ENCODE results near the gene PAWR.
"Not testable (repeated sequence)": the region's sequence is repeated elsewhere in the genome, so short reads cannot be mapped to it uniquely, and the experiment has no call there.

The PAWR gene

GRCh38 chr12:79645235-79645630, 45.5 kb downstream of the PAWR start:
- DNase-seq: no peak

DNA sequence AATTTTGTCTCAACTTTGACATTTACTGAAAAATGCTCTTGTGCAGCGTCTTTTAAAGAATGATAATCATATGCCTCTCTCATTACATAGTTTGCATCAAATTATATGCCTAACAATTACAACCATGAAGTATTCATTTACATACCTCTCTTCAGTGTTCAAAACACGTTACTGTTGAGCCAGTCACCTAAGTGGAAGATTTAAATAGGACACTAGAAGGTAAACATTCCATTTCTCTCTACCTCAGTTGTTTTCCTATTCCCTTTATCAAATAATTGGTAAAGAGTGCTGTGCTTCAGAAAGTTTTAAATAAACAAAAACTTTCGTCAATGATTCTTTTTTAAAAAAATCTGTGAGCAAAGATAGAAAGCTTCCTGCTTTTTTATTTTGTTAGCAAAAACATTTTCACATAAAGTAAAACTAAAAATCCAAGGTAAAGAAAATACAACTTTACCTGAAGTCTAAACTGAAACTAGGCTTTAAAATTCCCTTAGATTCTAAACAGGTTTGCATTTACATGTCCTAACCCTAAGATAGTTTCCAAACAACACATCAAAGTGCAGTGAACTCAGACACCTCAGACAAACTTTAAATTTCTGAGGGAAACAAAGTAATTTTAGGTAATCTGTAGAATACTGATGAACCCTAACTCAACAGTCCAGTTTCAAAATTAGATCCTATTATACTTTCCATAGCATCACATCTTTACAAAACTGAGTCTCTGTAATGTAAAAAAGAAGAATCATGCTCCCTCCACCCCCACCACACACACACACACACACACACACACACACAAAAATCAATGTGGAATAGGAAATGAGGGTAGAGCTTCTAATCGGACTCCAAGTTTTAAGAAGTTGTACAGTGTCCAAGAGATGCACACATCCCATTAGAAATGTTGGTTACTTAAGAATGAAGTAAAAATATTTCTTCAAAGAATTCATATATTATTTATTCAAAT, 46.2 kb downstream of the PAWR start:
- no peak for DNase-seq

DNA sequence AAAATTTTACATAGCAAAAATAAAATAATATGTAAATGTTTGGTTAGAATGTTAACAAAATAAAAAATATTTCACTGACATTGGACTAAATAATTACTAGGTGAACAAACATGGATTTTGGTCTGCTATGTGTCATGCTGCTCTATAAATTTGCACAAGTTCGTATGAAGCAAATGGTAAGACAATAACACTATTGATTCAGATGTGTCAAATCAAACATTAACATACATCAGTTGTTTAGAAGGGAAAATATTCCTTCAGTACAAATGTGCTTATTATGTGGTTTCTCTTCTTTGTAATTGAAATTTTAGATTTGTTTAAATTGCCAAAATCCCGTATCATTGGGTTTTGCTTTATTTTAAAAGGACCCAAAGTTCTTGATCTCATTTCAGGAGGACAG, 46.9 kb downstream of the PAWR start:
- no peak for DNase-seq

DNA sequence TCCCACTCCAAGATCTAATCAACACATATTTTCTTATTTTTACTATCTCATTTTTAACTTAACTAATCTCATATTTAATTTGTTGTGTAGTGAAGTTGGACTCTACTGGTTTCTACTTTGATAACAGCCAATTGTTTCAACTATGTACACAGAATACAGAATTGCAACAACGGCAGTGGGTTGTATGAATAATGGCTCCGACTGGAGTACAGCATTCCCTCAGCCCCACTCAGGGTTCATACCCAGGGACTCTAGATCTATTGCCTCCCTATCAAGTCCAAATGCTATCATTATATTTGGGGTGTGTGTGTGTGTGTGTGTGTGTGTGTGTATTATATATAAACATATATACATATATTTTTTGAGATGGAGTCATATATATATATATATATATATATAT, 52.3 kb downstream of the PAWR start:
- no peak for DNase-seq

GRCh38 chr12:79637093-79637492, 53.7 kb downstream of the PAWR start:
- DNase-seq: no peak

DNA sequence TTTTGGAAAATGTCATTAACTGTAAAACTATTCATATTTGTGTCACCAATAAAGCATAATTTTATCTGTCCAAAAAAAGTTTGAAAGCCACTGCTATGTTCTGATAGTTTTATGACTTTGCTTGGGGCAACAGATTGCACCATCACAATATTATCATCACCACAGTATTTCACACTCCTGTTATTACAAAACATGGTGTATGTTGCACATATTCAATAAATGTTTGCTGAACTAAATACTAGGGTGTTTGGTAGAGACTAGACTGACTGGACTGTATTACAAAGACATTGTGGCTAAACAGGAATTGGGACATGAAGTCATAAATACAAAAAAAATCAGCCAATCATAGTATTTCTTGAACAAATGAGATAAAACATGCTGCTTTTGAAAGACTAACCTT, 55.1 kb downstream of the PAWR start:
- no peak for DNase-seq

DNA sequence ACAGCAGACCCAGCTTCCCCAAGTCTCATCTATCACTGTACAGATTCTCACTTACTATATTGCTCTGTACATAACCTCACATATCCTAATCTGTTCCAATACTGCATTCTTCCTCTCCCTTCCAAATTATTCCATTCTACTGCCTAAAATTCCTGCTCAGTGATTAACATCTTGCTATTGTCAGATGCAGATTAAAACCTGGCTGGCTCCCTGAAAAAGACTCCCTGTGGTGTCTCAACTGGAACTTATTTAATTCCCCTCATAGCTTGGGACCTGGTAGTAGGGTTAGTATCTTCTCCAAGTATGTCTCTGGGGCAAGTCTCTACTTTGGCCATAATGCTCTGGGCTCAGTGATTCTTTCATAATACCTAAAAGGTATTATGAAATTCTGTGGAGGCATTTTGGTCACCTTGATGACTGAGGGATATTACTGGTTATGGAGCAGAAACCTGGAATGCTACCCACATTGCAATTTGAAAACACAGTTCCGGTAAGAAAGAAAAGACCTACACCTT, 55.8 kb downstream of the PAWR start:
- no peak for DNase-seq

DNA sequence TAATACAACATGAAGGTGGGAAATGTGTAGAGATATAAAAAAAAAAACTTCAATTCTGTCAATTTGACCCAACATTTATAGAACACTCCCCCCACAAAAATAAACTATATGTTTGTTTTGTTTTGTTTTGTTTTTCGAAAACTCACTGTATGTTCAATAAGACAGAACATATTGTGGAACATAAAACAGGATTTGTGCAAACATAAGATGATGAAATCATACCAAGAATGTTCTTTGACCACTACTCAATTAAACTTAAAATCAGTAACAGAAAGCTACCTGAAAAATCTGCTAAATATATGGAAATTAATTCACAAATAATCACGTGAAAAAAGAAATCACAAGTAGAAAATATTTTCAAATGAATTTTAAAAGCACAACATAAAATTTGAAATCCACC, 61.2 kb downstream of the PAWR start:
- no peak for DNase-seq

DNA sequence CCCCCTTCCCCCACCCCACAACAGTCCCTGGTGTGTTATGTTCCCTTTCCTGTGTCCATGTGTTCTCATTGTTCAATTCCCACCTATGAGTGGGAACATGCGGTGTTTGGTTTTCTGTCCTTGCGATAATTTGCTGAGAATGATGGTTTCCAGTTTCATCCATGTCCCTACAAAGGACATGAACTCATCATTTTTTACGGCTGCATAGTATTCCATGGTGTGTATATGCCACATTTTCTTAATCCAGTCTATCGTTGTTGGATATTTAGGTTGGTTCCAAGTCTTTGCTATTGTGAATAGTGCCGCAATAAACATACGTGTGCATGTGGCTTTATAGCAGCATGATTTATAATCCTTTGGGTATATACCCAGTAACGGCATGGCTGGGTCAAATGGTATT, 64.0 kb downstream of the PAWR start:
- not testable (repeated sequence) for DNase-seq

GRCh38 chr12:79624378-79624777, 66.4 kb downstream of the PAWR start:
- no peak for DNase-seq

GRCh38 chr12:79619872-79620562, 70.7 kb downstream of the PAWR start:
- DNase-seq: no peak

DNA sequence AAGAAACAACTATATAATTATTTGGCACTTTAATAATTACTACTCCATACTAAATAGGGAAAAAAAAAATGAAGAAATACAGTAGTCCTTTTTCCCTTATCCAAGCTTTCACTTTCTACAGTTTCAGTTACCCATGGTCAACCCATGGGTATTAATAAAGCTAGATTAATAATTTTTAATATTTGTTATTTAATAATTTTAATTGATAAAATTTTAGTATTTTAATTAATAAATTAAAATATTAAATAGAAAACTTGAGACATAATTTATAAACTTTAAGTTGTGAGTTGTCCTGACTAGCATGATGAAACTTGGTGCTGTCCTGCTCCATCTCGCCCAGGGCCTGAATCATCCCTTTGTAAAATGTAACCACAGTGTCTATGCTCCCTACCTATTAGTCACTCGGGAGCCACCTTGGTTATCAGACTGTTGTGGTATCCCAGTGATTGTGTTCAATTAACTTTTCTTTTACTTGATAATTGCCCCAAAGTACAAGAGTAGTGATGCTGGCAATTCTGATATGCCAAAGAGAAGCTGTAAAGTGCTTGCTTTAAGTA, 71.8 kb downstream of the PAWR start:
- no peak for DNase-seq

GRCh38 chr12:79617696-79618095, 73.1 kb downstream of the PAWR start:
- no peak for DNase-seq

DNA sequence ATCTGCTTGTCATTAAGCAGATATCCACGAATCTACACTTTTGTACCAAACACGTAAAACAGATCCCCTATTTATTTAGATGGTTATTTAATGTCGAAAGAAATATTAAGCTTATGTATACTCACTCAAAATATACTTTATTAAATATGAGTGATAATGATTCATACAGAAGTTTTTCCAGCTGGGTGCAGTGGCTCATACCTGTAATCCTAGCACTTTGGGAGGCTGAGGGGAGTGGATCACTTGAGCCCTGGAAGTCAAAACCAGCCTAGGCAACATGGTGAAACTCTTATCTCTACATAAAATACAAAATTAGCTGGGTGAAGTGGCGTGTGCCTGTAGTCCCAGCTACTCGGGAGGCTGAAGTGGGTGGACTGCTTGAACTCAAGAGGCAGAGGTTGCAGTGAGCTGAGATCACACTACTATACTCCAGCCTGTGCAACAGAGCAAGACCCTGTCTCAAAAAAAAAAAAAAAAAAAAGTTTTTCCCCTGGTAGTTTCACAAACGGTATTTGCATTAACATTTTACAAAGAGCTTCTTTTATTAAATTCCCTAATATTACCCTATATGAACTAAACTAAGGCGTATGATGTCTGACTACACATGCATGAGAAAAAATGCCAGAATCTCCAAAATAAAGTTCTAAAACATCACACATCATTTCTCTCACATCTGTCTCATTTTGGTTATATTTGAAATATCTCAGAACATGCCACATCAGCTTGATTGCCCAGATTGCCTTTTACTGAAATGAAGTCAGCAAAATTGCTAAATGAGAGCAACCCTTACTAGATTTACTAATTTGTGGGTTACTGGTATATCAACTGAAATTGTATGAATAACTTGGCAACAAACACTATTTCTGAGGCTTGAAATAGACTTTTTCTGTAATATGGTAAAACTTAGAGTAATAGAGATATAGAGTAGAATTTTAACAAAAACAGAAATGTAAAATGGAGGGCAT, 74.9 kb downstream of the PAWR start:
- peak in 1 of 5 experiments; percentile 73 for DNase-seq

- no peak for DNase-seq
Observed at GRCh38 chr12:79614730-79615129, 76.0 kb downstream of the PAWR start.

DNA sequence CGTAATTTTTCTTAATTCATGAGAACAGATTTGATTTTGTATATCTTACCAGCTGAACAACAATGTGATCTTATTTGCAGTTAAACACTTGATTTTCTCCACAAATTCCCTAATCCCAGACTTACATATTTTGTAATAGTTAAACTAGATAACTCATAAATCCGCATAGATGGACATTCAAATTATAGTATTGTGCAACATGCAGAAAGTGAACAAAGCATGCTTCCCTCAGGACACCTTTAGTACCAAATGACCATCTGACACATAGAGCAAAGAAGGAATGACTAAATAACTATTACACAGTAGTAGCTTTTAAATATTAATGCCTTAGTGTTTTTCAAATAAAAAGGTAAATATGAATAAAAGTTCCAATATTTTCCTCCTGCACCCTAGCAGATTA, 88.9 kb downstream of the PAWR start:
- no peak for DNase-seq

- DNase-seq: no peak
Observed at GRCh38 chr12:79597910-79598309, 92.9 kb downstream of the PAWR start.

GRCh38 chr12:79596719-79597350, 93.9 kb downstream of the PAWR start:
- DNase-seq: no peak

GRCh38 chr12:79595273-79595672, 95.5 kb downstream of the PAWR start:
- DNase-seq: no peak

DNA sequence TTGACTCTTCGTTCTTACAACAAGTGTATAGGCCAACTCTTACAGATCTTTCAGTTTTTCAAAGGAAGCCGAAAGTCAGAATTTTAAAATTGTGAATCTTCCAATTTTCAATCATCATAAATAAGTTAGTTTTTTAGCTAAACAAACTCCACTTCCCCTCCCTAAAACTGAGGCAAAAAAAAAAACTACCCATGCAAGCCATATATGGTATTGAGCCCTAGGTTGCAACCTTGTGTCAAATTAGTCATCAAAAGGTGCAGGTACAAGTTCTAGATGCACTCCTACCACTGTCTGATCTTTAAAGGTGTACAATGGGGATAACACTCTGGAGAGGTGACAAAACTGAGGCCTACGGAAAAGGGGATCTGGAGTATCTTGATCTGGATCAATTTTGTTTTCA, 97.9 kb downstream of the PAWR start:
- DNase-seq: no peak

DNA sequence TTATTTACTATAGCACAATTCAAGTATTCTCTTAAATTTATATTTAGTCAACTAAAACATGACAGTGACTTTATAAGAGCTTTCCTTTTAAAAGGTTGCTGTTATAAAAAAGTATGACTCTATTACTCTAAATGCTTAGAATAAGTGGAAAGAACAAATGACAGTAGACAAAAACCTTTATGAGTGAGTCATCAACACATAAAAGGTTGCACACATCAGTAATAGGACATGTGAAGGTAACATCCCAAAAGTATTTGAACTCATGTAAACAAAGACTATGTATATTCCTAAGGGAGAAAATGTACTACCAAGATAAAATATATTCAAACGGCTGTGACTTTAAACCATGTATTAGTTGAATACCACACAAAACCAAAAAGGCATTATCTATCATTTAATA, 98.8 kb downstream of the PAWR start:
- no peak for DNase-seq

GRCh38 chr12:79590751-79591150, 100.0 kb downstream of the PAWR start:
- DNase-seq: no peak
